HG02970 (cell line): ENCODE data around the gene SORBS2.

ENCODE experiments used
- ATAC-seq: cut with Tn5 transposase; IDR thresholded peaks from one replicate; pipeline ENCODE4 v1.9.1; 2021; ENCODE audit warnings: mild to moderate bottlenecking, moderate library complexity, moderate number of reproducible peaks; ENCODE audit not compliant: unreplicated experiment, low FRiP score

Gene SORBS2

DNA sequence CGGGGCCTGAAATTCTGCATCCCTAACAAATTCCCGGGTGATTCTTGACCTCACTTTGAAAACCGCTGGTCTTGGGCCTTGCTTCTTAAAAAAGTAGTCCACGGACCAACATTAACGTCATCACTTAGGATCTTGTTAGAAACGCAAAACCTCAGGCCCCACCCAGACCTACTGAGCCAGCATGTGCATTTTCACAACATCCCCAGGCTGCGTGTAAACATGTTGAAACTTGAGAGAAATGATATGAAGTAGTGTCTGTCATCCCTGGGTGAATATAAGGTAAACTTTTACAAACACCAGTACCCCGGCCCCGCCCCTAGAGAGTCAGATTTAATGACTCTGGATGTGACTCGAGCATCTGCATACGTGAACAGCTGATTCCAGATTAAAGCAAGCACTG lies 33.7 kb downstream of the SORBS2 start:
- ATAC-seq: no peak

GRCh38 chr4:185775792-185776555 lies 36.0 kb downstream of the SORBS2 start:
- ATAC-seq: no peak

- ATAC-seq: no peak
These were observed 36.9 kb downstream of the SORBS2 start for GRCh38 chr4:185774845-185775680.

DNA sequence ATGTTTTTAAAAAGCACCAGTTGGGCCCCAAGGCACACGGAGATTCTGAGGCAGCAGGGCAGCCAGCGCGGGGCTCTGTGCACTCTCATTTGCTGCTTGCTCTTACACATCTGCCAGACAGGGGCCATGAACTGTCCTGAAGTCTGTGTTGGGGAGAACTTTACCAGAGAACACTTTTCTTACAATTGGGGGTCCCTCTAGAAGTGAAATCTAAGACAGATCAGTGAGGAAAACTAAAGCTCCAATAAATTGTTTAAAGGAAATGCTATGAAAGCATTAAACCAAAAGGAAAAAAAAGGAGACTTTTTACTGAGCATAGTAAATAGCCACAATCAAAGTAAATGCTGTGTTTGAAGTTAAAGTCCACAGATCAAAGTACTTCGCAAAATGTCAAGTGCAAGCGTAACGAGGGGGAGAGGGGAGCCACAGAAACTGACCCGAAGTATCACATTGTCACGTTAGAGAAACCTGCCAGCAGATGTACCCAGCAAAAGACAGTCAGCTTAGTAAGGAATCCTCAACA lies 37.8 kb downstream of the SORBS2 start:
- ATAC-seq: no peak

DNA sequence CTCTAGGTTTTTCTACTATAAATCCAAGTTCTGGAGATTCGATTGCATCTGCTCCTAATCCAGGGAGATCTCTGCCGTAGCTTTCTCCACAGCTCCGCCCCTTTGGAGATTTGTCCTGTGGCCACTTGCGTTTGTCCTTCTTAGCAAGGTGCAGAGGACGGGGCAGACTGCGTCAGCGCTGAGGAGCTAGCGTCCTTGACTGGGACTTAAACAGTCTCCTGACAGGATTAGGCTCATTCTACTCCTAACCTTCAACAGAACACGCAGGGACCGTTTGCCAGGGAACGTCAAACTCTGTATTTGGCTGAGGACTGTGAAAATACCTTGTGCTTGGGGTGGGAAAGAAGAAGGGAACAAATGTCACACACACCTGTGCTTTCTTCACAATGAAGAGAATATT lies 38.6 kb downstream of the SORBS2 start:
- ATAC-seq: no peak

GRCh38 chr4:185772391-185773093 lies 39.5 kb downstream of the SORBS2 start:
- no peak for ATAC-seq

- ATAC-seq: no peak
These were observed 40.1 kb downstream of the SORBS2 start for GRCh38 chr4:185771711-185772390.

DNA sequence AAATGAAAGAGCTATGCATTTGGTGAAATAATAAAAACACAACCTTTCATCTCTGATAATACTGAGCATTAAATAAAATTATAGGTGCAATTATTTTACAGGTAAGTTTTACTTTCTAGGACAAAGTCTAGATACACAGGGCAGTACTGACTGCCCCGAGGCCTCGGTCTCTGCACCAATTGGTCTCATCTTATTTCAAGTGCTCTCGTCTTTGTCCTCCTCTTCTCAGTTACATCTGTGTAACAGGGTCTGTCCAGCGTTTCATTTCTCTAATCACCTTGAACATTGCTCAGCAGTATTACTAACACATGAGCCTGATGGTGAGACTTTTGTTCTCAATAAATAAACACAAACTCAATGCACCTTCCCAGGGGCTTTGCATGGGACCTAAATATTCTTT lies 44.5 kb downstream of the SORBS2 start:
- no peak for ATAC-seq

- ATAC-seq: no peak
These were observed 47.1 kb downstream of the SORBS2 start for GRCh38 chr4:185764876-185765275.

- no peak for ATAC-seq
These were observed 50.4 kb downstream of the SORBS2 start for GRCh38 chr4:185761352-185762235.

GRCh38 chr4:185758807-185759206 lies 53.2 kb downstream of the SORBS2 start:
- ATAC-seq: no peak

DNA sequence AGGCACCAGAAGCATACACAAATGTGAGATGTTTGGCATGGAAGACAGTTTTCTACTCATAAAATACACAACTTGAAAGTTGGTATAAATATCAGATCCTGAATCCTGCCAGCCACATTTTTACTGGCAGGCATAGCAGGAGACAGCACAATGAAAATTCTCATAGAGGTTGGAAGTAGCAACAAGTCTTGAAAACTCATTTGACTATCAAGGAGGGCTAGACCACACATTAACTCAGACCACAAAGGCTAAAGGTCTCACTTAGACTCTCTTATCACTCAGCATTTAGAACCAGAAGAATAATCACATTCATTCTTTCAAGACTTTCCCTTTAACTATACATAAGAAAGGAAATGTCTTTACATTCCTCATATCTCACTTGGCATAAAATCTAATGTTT lies 56.5 kb downstream of the SORBS2 start:
- ATAC-seq: no peak

GRCh38 chr4:185754961-185755360 lies 57.0 kb downstream of the SORBS2 start:
- ATAC-seq: no peak

DNA sequence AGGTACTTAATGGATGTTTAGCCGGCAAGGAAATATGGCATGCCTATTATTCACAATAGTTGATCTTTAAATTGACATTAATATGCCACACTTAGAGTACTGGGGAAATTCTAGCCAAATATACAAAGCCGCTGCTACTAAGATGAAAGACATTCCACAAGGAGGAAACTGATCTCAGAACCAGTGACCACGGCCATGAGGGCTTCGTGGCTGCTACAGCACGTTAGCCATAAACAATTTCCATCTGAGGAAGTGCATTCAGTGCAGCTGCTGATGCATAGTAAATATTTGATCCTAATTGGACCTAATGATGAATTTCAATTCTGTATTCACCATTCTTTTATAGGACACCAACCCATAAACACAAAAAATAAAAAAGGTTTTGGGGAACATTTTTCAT lies 59.1 kb downstream of the SORBS2 start:
- no peak for ATAC-seq

DNA sequence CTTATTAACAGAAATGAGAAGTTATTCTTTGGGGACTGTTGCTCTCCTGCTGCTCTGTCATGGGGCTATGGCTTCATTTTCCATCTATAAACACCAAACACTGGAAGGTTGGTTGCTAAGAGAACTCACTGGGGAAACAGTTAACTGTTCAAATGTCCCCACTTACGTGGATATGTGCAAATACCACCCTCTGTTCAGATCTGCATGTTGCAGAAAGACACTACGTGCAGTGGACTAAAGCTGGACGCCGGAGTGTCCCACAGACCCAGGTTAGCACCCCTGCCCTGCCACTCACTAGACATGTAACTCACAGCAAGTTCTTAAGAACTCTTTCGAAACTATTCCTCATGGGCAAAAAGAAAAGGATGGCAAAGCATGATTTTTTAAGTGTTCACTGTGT lies 62.1 kb downstream of the SORBS2 start:
- no peak for ATAC-seq

DNA sequence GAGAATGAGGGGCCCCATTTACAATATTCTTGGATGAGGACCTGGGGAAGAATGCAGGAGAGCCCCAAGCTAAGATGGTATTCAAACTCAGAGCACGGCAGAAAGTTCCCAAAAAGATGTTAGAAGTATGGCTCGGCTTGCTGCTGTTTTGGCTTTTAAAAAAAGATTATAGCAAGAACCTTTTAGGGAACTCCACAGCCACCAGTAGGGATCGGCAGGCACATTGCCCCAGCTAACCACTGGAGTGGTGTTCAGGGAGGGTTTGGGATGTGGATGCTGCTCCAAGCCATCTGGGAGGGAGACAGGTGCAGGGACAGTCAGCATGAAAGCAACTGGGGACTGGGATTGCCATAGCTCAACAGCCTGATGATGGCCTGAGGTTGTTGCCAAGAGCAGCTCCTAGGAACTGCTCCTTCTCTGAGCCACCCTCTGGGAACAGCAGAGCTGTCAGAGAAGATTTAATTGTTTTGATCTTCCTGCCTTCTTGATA lies 63.0 kb downstream of the SORBS2 start:
- ATAC-seq: no peak

DNA sequence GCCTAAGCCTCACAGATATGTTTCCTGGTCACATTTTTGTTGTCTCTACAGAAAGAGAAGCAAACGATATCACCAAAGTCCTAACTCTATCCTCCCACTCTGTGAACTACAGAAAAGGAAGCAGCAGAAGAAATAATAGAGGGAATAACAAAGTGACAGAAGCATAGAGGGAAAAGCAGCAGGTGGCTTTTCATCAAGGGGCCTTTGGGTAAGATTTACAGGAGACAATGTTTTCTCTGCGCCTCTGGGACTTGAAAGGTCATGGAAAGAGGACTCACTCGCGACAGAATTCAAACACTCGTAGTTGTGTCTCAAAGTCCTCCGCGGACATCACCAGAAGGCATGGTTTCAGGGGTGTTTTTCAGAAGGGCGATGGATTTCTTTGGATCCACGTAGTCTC lies 66.1 kb downstream of the SORBS2 start:
- ATAC-seq: no peak

GRCh38 chr4:185744946-185745345 lies 67.0 kb downstream of the SORBS2 start:
- no peak for ATAC-seq

- ATAC-seq: no peak
These were observed 67.5 kb downstream of the SORBS2 start for GRCh38 chr4:185744488-185744862.
